ENCODE data around the gene PMIS2. TPM values are rescaled to one million over a fixed set of nuclear protein-coding genes. Genes with fewer than 3 reads are reported as not detected.

Gene PMIS2
- total RNA-seq, 4 donors from 2014 or later, result not detected

DNA sequence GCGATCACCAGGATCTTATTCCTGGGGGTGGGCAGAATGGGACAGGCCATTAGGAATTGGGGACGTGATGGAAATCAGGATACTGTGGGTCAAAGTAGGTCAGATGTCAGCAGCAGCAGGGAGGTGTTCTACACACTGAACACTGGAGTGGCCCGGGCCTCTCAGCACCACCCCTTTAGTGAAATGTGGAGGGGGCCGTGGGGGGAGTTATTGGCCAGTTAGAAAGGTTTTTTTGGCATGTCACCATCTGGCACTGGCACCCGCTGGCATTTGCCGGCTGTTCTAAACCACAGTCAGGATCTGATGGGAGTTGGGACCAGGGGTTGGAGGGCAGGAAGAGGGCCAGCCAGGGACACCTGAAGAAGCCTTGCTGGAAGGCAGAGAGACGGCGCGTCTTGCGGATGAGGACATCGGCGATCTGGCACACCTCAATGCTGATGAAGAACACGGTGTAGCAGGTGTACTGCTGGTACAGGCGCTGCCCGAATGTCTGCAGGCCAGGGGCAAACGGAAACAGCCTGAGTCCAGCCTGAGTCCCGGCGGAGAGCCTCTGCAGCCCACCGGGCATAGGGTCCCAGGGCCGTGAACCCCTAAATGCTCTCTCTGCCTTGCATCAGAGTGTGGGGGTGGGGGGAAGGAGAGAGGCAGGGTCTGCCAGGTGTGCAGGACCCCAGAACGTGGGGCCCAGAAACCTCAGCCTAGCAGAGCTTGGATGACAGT is 34.7 kb upstream of the PMIS2 start:
- no peak for DNase-seq
- intact Hi-C loops (cut with DNase I; ENCODE audit: low total_unique reads) (no loop called here), in situ Hi-C loops (cut with MboI; ENCODE audit: low sequenced_read_pairs in 4 of 4) (no loop called here)
- no peaks in the 10 kb centered on the region for H3K9me3 ChIP-seq
- H3K27me3 ChIP-seq, result no peaks in the 10 kb centered on the region
- H3K4me3 ChIP-seq, result no peak overlapping the region
- no peak for ATAC-seq
- H3K36me3 ChIP-seq, result peaks cover 0 to 11% of the 10 kb centered on the region in 2 donors
- peaks cover 7 to 13% of the 10 kb centered on the region in 2 donors for H3K4me1 ChIP-seq
- no peak for TF ChIP-seq POLR2A (IDR thresholded peaks at IDR 0.05)
- TF ChIP-seq, protein P1, sequence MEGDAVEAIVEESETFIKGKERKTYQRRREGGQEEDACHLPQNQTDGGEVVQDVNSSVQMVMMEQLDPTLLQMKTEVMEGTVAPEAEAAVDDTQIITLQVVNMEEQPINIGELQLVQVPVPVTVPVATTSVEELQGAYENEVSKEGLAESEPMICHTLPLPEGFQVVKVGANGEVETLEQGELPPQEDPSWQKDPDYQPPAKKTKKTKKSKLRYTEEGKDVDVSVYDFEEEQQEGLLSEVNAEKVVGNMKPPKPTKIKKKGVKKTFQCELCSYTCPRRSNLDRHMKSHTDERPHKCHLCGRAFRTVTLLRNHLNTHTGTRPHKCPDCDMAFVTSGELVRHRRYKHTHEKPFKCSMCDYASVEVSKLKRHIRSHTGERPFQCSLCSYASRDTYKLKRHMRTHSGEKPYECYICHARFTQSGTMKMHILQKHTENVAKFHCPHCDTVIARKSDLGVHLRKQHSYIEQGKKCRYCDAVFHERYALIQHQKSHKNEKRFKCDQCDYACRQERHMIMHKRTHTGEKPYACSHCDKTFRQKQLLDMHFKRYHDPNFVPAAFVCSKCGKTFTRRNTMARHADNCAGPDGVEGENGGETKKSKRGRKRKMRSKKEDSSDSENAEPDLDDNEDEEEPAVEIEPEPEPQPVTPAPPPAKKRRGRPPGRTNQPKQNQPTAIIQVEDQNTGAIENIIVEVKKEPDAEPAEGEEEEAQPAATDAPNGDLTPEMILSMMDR (IDR thresholded peaks at IDR 0.05 in 4 of 5, conservative IDR thresholded peaks at IDR 0.05 in 1 of 5), result no peak
- H3K27ac ChIP-seq, result no peak overlapping the region

DNA sequence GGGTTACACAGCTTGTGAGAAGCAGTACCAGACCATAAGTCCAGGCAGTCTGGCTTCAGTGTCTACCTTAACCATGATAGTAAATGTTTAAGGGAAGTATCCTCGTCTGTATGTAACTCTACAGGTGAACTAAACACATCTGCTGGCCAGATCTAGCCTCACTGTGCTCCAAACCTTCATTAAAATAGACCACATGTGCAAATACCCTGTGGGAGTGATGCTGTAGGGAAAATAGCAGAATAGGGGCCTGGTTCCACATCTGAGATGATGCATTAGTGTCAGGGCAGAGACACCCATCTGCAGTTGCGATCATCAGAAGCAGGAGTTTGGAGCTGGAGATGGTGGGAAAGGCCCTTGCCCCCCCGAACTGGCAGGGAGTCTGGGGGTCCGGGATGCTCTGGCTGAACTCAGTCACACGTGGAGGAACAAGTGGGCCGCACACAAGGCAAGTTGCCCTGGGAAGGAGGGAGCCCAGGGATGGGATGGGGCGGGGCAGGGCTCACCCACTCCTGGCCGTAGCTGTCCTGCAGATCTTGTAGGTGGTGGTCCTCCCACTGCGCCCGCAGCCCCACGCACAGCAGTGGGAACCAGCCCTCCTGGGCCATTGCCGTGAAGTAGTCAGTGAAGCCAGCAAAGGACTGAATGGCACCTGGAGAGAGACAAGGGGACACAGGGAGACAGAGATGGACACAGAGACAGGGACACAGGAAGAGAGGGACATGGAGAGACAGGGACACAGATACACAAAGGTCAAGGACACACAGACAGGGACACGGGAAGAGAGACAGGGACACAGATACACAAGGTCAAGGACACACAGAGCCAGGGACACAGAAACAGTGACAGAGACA is 33.2 kb upstream of the PMIS2 start:
- ATAC-seq, result no peak
- in situ Hi-C loops (cut with MboI; ENCODE audit: low sequenced_read_pairs in 4 of 4), result no loop called here
- H3K9me3 ChIP-seq, result no peaks in the 10 kb centered on the region

DNA sequence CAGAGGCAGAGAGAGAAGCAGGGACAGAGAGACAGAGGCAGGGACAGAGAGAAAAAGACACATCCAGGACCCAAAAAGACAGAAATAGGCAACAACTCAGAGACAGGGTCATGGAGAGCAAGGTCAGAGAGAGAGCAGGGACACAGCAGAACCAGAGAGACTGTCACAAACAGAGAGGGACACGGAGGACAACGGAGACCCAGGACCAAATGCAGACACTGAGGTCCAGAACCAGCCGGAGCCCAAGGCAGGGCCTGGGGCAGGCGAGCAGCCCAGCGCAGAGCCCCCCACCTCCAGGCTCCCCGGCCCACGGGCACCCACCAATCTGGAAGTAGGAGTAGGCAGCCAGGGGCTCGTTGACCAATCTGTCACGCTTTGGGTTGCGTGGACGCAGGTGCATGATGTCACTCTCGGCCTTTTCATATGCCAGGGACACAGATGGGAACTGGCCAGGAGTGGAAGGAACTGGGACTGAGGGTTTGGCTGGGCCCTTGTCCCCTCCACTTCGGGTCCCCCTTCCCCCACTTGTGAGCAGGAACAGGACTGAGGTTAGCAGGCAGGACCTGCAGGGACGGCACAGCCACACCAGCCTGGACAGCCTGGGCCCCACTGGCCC is 32.5 kb upstream of the PMIS2 start:
- H3K36me3 ChIP-seq, result no peaks in the 10 kb centered on the region
- intact Hi-C loops (cut with DNase I; ENCODE audit: low total_unique reads), result no loop called here
- TF ChIP-seq, protein P1 (IDR thresholded peaks at IDR 0.05 in 4 of 5, conservative IDR thresholded peaks at IDR 0.05 in 1 of 5), result no peak
- no peak for TF ChIP-seq POLR2A (IDR thresholded peaks at IDR 0.05)

More for the DNA sequence above, 33.2 kb upstream of the PMIS2 start:
- DNase-seq, result no peak
- Histone ChIP-seq H3K27me3 (peaks cover 0 to 2% (median under 1%) of the 10 kb centered on the region in 3 donors), H3K27ac (no peak overlapping the region), H3K36me3 (peaks cover 0 to under 1% of the 10 kb centered on the region in 2 donors), H3K4me1 (peaks cover 0 to 8% of the 10 kb centered on the region in 2 donors), H3K4me3 (no peak overlapping the region)
- intact Hi-C loops (cut with DNase I; ENCODE audit: low total_unique reads), result no loop called here
- TF ChIP-seq, protein P1 (IDR thresholded peaks at IDR 0.05 in 4 of 5, conservative IDR thresholded peaks at IDR 0.05 in 1 of 5), result no peak
- no peak for TF ChIP-seq POLR2A (IDR thresholded peaks at IDR 0.05)

DNA sequence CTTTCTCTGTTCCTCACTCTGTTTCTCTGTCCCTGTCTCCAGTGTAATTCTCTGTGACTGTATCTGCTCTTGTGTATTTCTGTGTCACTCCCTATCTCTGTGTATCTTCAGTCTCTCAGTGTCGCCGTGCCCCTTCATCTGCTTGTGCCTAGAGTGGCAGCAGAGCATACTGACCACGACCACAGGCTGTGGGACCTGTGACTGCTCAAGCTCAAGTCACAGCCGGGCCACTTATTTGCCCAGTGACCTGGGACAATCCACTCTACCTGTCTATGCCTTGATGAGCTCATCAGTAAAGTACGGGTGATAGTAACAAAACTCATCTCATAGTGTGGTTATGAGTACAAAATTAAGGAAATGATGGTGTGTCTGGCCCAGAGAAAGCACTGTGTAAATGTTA is 31.9 kb upstream of the PMIS2 start:
- DNase-seq (no peak), ATAC-seq (no peak)
- TF ChIP-seq, protein P1 (IDR thresholded peaks at IDR 0.05 in 4 of 5, conservative IDR thresholded peaks at IDR 0.05 in 1 of 5), result no peak
- no peak for TF ChIP-seq POLR2A (IDR thresholded peaks at IDR 0.05)
- H3K36me3 ChIP-seq, result no peaks in the 10 kb centered on the region
- H3K4me1 ChIP-seq, result peaks cover 0 to 12% of the 10 kb centered on the region in 2 donors
- no peaks in the 10 kb centered on the region for H3K9me3 ChIP-seq
- H3K27me3 ChIP-seq, result peaks cover 12 to 14% (median 13%) of the 10 kb centered on the region in 3 donors
- in situ Hi-C loops (cut with MboI; ENCODE audit: low sequenced_read_pairs in 4 of 4), result no loop called here
- no peak overlapping the region for H3K27ac ChIP-seq
- intact Hi-C loops (cut with DNase I; ENCODE audit: low total_unique reads), result no loop called here
- no peak overlapping the region for H3K4me3 ChIP-seq

More for the DNA sequence above, 32.5 kb upstream of the PMIS2 start:
- no peak overlapping the region for H3K4me3 ChIP-seq
- peaks cover 0 to 14% of the 10 kb centered on the region in 2 donors for H3K4me1 ChIP-seq
- no peak for DNase-seq
- peaks cover 7 to 8% (median 8%) of the 10 kb centered on the region in 3 donors for H3K27me3 ChIP-seq
- no peak for ATAC-seq
- no peak overlapping the region for H3K27ac ChIP-seq
- in situ Hi-C loops (cut with MboI; ENCODE audit: low sequenced_read_pairs in 4 of 4), result no loop called here
- no peaks in the 10 kb centered on the region for H3K9me3 ChIP-seq
